ENCODE data around the gene FN1. TPM values are rescaled to one million over a fixed set of nuclear protein-coding genes. Genes with fewer than 3 reads are reported as not detected.
A peak's percentile ranks its signal among the peaks of the same experiment; 100 is the strongest.

The FN1 gene
- total RNA-seq, 3 donors from 2014 or later, result 3.0 to 4.6 (median 3.9) TPM

DNA sequence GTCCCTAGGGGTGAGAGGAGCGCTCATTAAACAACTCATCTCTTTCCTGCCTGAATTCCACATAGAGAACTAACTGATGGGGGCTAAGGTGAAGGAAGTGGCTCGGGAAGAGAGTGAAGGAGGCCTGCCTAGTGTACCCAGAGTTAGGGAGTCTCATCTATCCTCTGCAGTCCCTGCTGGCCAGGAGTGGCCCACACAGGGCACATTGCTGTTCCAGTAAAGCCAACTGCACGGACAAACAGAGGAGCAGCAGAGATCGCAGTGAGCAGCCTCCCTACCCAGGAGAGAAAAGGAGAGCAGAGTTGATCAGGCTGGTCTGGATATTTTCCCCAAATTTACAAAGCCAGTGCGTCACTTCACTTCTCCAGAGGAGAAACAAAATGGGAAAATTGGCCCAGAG, 16.9 kb upstream of the FN1 start:
- no peak for ATAC-seq
- H3K9me3 Mint-ChIP-seq, result no peaks in the 10 kb centered on the region
- DNase-seq, result no peak
- H3K4me1 Mint-ChIP-seq (ENCODE audit: low read depth), result no peaks in the 10 kb centered on the region
- no peaks in the 10 kb centered on the region for H3K36me3 Mint-ChIP-seq (ENCODE audit: insufficient read depth)
- H3K4me3 Mint-ChIP-seq, result no peak overlapping the region
- peaks cover 17% of the 10 kb centered on the region for H3K27me3 Mint-ChIP-seq (ENCODE audit: low read depth)

DNA sequence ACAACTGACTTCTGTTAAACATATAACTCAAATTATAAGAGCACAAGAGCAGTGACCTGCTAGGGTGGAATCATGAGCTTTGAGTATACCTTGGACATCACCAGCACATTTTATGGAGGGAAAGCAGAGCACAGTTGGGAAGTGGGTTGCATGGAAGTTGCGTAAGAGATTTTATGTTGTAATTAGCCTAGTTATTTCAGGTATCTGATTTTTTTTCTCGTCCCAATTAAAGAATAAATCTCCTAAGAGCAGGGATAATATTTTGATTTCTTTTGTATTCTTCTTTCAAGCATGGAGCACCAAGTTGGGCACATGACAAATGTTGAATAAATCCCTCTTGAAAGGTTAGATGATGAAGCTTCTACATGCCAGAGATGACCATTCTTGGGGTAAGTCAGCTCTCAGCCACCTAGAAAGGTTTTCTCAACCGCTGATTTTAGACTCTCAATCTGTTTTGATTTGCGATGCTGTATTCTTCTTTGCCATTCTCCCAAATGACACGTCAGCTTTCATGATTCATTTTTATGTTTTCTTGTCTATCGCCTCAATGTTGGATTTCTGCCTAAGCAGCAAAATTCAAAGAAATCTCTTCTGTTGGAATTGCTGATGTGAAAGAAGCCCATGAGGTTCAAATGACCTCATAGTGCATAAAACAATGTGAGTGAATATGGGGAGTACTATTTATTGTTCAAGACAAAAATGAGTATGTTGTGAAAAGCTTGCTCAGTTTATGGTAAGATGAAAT, 15.3 kb upstream of the FN1 start:
- DNase-seq (no peak), ATAC-seq (no peak)
- H3K4me1 Mint-ChIP-seq (ENCODE audit: low read depth), result no peaks in the 10 kb centered on the region
- H3K9me3 Mint-ChIP-seq, result no peaks in the 10 kb centered on the region
- no peak overlapping the region for H3K4me3 Mint-ChIP-seq
- H3K36me3 Mint-ChIP-seq (ENCODE audit: insufficient read depth), result no peaks in the 10 kb centered on the region
- H3K27me3 Mint-ChIP-seq (ENCODE audit: low read depth), result peaks cover 22% of the 10 kb centered on the region

DNA sequence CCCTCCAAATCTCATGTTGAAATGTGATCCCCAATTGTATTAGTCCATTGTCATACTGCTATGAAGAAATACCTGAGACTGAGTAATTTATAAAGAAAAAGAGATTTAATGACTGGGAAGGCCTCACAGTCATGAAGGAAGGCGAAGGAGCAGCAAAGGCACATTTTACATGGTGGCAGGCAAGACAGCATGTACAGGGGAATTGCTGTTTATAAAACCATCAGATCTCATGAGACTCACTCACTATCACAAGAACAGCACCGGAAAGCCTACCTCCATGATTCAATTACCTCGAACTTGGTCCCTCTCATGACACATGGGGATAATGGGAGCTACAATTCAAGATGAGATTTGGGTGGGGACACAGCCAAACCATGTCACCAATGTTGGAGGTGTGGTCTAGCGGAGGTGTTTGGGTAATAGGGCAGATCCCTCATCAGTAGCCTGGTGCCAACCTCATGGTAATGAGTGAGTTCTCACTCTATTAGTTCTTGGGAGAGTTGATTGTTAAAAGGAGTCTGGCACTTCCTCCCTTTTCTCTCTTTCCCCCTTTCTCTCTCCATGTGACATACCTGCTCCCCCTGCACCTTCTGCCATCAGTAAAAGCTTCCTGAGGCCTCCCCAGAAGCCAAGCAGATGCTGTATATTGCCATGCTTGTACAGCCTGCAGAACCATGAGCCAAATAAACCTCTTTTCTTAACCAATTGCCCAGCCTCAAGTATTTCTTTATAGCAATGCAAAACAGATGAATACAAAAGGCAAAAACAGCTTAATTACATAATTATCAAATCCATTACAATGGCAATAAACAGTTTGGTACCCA, 14.5 kb upstream of the FN1 start:
- H3K4me3 Mint-ChIP-seq, result no peak overlapping the region
- H3K27me3 Mint-ChIP-seq (ENCODE audit: low read depth), result peaks cover 22% of the 10 kb centered on the region
- no peaks in the 10 kb centered on the region for H3K36me3 Mint-ChIP-seq (ENCODE audit: insufficient read depth)
- DNase-seq, result no peak
- no peaks in the 10 kb centered on the region for H3K9me3 Mint-ChIP-seq
- ATAC-seq, result no peak
- H3K4me1 Mint-ChIP-seq (ENCODE audit: low read depth), result no peaks in the 10 kb centered on the region

DNA sequence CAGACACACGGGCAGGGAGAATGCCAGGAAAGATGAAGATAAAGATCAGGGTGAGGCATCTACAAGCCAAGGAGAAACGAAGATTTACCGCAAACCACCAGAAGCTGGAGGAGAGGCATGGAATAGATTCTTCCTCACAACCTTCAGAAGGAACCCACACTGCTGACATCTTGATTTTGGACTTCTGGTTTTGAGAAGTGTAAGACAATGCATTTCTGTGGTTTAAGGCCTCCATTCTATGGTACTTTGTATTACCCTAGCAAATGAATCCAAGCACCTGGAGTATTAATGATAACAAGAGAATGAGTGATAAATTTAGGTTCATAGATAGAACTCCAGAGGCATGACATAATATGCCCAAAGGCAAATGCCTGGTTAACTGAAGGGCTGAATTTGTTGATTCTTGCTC, 11.8 kb upstream of the FN1 start:
- no peak for DNase-seq
- no peaks in the 10 kb centered on the region for H3K9me3 Mint-ChIP-seq
- no peak overlapping the region for H3K4me3 Mint-ChIP-seq
- H3K36me3 Mint-ChIP-seq (ENCODE audit: insufficient read depth), result no peaks in the 10 kb centered on the region
- peaks cover 26% of the 10 kb centered on the region for H3K27me3 Mint-ChIP-seq (ENCODE audit: low read depth)
- no peak for ATAC-seq
- no peaks in the 10 kb centered on the region for H3K4me1 Mint-ChIP-seq (ENCODE audit: low read depth)

DNA sequence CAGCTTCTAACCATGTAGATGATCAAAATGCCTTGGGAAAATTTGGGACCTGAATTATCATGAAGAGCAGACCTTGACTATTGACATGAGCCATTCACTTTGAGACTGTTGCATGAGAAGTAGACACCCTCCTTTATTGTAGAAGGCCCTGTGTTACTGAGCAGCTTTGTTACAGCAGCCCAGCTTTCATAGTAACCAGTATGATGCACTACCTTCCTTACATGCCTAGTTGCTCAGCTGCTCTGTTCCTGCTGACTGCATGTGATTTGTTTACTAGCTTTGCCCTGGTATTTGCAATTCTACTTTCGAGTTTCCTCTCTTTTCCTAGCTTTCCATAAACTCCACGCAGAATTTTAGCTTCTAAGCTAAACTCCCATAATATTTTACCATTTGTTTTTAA, 11.2 kb upstream of the FN1 start:
- peaks cover 24% of the 10 kb centered on the region for H3K27me3 Mint-ChIP-seq (ENCODE audit: low read depth)
- H3K9me3 Mint-ChIP-seq, result no peaks in the 10 kb centered on the region
- no peaks in the 10 kb centered on the region for H3K4me1 Mint-ChIP-seq (ENCODE audit: low read depth)
- no peaks in the 10 kb centered on the region for H3K36me3 Mint-ChIP-seq (ENCODE audit: insufficient read depth)
- DNase-seq (no peak), ATAC-seq (no peak)
- no peak overlapping the region for H3K4me3 Mint-ChIP-seq

DNA sequence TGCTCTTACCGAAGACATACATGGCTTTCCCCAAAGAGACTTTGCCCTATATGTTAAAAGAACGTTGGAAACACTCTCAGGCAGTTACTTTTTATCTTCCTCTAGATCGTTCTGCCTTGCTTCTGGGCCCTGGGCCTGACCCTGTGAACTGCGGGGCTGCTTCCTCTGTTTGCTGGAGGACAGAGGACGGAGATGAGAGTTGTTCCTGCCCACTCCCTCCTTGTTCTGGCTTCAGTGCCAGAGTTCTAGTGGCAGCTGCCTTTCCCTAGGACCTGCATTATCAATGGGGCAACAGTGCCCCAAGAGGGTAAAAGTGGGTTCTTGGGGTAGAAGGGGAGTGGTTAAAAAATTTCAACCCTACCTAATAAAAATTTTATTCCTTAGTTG, 6.5 kb upstream of the FN1 start:
- Mint-ChIP-seq H3K36me3 (ENCODE audit: insufficient read depth) (no peaks in the 10 kb centered on the region), H3K4me3 (no peak overlapping the region), H3K4me1 (ENCODE audit: low read depth) (no peaks in the 10 kb centered on the region), H3K27me3 (ENCODE audit: low read depth) (peaks cover 35% of the 10 kb centered on the region), H3K9me3 (no peaks in the 10 kb centered on the region)
- DNase-seq, result no peak
- ATAC-seq, result no peak

DNA sequence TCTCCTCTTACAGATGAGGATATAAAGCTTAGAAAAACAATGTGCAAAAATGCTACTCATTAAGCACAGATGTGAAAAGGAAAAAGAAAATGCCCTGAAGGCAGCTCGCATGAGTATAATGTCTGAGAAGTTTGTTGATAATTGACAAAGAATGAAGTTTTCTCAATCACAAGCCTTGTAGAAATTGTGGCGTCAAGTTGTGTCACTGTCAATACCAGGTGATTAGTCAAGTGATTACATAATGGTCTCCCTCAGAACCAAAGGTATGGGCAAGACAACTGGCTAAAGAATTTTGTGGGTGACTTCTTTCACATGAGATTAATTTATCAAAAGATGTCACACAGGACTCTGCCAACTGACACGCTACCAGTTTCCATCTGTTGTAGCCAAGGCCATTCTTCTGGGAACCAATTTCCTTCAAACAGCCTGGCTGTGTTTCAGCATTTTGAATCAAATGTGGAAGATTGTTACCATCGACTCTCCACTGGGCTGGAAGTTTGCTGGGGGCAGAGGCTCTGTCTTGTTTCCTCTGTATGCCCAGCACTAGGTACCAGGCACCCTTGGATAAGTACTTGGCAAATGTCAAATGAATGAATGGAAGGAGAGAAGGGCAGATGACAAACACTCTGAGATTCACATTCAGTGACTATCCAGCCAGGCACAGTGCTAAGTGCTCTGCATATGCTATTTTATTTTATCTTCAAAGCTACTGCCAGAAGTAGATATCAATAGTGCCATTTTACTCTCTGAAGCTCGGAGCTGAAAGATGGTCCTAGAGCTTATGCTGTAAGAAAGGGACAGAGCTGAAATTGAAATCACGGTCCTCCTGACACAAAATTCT, 5.9 kb upstream of the FN1 start:
- ATAC-seq (no peak), DNase-seq (no peak)
- no peak overlapping the region for H3K4me3 Mint-ChIP-seq
- peaks cover 4% of the 10 kb centered on the region for H3K4me1 Mint-ChIP-seq (ENCODE audit: low read depth)
- peaks cover 37% of the 10 kb centered on the region for H3K27me3 Mint-ChIP-seq (ENCODE audit: low read depth)
- H3K9me3 Mint-ChIP-seq, result no peaks in the 10 kb centered on the region
- H3K36me3 Mint-ChIP-seq (ENCODE audit: insufficient read depth), result no peaks in the 10 kb centered on the region

DNA sequence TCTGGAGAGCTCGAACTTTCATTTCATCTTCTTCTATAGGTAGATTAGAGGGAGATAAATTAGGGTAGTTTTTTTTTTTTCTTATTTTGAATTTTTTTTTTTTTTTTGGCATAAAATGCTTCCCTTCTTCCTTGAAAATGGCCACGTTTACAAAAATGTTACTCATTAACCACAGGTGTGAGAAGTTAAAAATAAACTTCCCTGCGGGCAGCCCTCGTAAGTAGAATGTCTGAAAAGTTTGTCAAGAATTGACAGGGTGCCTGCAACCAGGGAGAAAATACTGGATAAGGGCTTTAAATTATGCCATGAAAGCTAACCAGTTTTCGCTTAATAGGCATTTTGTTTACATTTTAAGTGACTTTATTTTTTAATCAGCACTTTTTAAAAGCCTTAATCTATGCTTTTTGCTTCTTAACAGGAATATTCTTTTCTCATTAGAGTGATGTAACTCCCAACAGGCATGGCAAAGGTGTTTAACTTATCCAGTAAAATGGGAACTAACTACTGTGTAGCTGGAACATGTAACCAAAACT, 4.2 kb upstream of the FN1 start:
- no peak overlapping the region for H3K4me3 Mint-ChIP-seq
- peaks cover 49% of the 10 kb centered on the region for H3K27me3 Mint-ChIP-seq (ENCODE audit: low read depth)
- H3K4me1 Mint-ChIP-seq (ENCODE audit: low read depth), result peaks cover 17% of the 10 kb centered on the region
- ATAC-seq, result no peak
- no peaks in the 10 kb centered on the region for H3K36me3 Mint-ChIP-seq (ENCODE audit: insufficient read depth)
- no peaks in the 10 kb centered on the region for H3K9me3 Mint-ChIP-seq
- DNase-seq, result no peak

DNA sequence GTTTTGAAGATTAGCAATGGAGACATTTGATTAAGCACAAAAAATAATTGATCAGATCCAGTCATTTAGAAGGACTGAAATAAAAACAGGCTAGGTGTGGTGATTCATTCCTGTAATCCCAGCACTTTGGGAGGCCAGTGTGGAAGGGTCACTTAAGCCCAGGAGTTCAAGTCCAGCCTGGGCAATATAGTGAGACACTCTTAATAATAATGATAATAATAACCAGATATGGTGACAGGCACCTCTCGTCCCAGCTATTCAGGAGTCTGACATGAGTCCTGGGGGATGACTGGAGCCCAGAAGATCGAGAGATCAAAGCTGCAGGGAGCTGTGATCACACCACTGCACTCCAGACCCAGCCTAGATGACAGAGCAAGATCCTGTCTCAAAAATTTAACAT, 3.5 kb upstream of the FN1 start:
- H3K9me3 Mint-ChIP-seq, result no peaks in the 10 kb centered on the region
- no peak overlapping the region for H3K4me3 Mint-ChIP-seq
- ATAC-seq (no peak), DNase-seq (no peak)
- H3K4me1 Mint-ChIP-seq (ENCODE audit: low read depth), result peaks cover 20% of the 10 kb centered on the region
- no peaks in the 10 kb centered on the region for H3K36me3 Mint-ChIP-seq (ENCODE audit: insufficient read depth)
- H3K27me3 Mint-ChIP-seq (ENCODE audit: low read depth), result peaks cover 55% of the 10 kb centered on the region

DNA sequence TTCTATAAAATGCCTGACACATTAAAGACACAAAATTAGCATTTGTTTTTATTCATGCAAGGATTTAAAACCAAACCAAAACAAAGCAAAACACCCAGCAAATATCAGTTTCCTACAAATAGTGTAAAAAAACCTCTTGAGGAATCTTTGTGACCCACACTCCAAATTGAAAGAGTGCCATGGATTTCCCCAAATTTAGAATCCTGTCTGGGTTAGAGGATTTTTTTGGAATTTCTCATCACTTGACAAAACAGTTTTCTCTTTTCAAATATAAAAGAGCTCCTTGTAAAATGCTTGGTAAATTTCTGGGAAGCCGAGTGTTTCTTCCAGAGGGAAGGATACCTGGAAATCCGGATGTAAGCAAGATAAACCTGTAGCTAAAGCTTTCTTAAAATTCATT, 1.7 kb upstream of the FN1 start:
- Mint-ChIP-seq H3K36me3 (ENCODE audit: insufficient read depth) (no peaks in the 10 kb centered on the region), H3K27me3 (ENCODE audit: low read depth) (peaks cover 60% of the 10 kb centered on the region), H3K9me3 (no peaks in the 10 kb centered on the region), H3K4me3 (no peak overlapping the region), H3K4me1 (ENCODE audit: low read depth) (peaks cover 20% of the 10 kb centered on the region)
- DNase-seq (no peak), ATAC-seq (no peak)

DNA sequence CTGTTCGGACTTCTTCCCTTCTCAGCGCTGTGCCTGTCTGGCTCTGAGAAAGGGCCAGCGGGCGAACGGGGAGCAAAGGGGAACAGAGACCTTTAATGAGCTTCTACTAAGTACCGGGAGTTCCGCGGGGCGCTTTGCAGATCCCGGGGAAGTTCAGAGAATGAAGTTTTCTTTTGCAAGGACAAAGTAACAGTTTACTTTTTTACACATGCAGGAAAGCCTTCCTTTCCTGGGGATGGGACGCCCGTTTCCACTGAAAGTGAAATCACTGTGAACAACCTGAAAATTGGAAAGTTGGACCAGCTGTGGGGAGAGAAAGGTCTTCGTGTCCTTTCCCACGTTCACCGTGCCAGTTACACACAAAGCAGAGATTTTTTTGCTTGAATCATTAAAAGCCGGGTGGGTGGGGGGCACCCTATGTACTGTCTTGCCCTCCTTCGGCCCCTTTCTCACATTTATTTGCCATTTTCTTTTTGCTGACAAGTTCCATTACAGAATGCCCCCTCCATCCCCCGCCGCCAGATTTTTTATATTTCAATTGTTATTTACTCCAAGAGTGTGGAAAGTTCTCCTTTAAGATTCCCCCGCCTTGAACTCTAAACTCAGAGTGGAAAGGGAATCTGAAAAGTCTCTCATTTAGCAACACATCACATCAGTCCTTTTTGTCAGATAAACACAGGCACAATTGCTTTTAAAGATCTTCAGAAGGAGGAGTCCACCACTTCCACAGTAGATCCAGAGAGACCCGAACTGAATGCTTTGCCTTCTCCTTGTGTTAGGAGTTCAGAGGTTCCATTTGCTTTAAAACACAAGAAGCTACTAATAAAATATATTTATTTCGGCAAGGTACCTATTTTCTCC, 1.1 kb upstream of the FN1 start:
- H3K27me3 Mint-ChIP-seq (ENCODE audit: low read depth), result peaks cover 65% of the 10 kb centered on the region
- peaks cover 20% of the 10 kb centered on the region for H3K4me1 Mint-ChIP-seq (ENCODE audit: low read depth)
- ATAC-seq, result peak in 1 of 2 donors; percentile 10
- H3K4me3 Mint-ChIP-seq, result peak overlapping the region; percentile 77
- DNase-seq, result no peak
- H3K9me3 Mint-ChIP-seq, result no peaks in the 10 kb centered on the region
- no peaks in the 10 kb centered on the region for H3K36me3 Mint-ChIP-seq (ENCODE audit: insufficient read depth)

DNA sequence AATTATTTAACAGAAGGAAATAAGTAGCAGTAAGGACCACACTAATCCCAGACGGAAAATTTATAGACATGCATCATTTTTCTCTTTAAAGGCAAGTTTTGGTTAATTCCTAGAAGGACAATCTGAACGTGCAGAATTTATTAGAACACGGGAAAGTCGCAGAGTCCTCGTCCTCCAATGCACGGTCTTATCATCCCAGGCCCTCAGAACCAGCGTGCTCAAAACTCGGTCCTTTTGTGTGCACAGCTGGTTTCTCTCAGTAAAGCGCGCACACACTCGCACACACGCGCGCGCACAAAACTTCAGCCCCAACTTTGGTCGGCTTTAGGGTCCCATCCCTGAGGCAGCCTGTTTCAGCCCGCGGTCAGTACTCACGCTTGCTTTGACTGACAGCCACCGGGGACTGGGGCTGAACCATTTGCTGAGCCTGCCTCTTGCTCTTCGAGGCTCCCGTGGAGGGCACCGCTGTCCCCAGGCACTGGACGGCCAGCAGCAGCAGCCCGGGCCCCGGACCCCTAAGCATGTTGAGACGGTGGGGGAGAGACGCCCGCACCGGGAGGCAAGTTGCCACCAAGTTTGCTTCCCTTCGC, 493 bp downstream of the FN1 start:
- Mint-ChIP-seq H3K9me3 (no peaks in the 10 kb centered on the region), H3K4me1 (ENCODE audit: low read depth) (peaks cover 20% of the 10 kb centered on the region), H3K36me3 (ENCODE audit: insufficient read depth) (no peaks in the 10 kb centered on the region), H3K27me3 (ENCODE audit: low read depth) (peaks cover 76% of the 10 kb centered on the region), H3K4me3 (peak overlapping the region; percentile 49)
- ATAC-seq (peak; percentile 30 to 37), DNase-seq (no peak)
